Astrocyte (in vitro differentiated cells and primary cell): ENCODE data around the gene MLPH. TPM values are rescaled to one million over a fixed set of nuclear protein-coding genes. Genes with fewer than 3 reads are reported as not detected.

ENCODE experiments used
- DNase-seq: peaks from one replicate; pipeline ENCODE4 v3.0.0-alpha.2; 2010; ENCODE audit warnings: low read depth
- FAIRE-seq: peaks from 2 replicates; lab custom pipeline; 2011; peaks lifted over from hg19 to GRCh38; lab: Jason Lieb, UNC
- H2AFZ ChIP-seq: 2 replicates; pipeline ENCODE4 v1.6.0; 2012; ENCODE audit warnings: low read depth, low read length, inconsistent platforms
- H3K27ac ChIP-seq: 2 replicates; pipeline ENCODE4 v1.5.1; 2011; ENCODE audit warnings: low read depth, low read length, inconsistent platforms
- H3K27me3 ChIP-seq: 2 replicates; pipeline ENCODE4 v1.6.0; 2011; ENCODE audit warnings: low read length, inconsistent platforms; ENCODE audit not compliant: insufficient read depth
- H3K36me3 ChIP-seq: 2 replicates; pipeline ENCODE4 v1.5.1; 2011; ENCODE audit warnings: low read length, inconsistent platforms; ENCODE audit not compliant: insufficient read depth
- H3K4me1 ChIP-seq: 2 replicates; pipeline ENCODE4 v1.5.1; 2011; ENCODE audit warnings: low read length, inconsistent platforms; ENCODE audit not compliant: insufficient read depth
- H3K4me2 ChIP-seq: 2 replicates; pipeline ENCODE4 v1.6.0; 2012; ENCODE audit warnings: low read length, inconsistent platforms
- H3K4me3 ChIP-seq: 2 replicates; pipeline ENCODE4 v1.5.1; 2011; ENCODE audit warnings: low read depth, mild to moderate bottlenecking, low read length, inconsistent platforms; ENCODE audit not compliant: insufficient read depth
- H3K79me2 ChIP-seq: 2 replicates; pipeline ENCODE4 v1.6.0; 2012; ENCODE audit warnings: mild to moderate bottlenecking, low read length, inconsistent platforms; ENCODE audit not compliant: insufficient read depth
- H3K9ac ChIP-seq: 2 replicates; pipeline ENCODE4 v1.6.0; 2012; ENCODE audit warnings: mild to moderate bottlenecking, low read length, inconsistent platforms
- H3K9me3 ChIP-seq: 2 replicates; pipeline ENCODE4 v1.5.1; 2012; ENCODE audit warnings: low read depth, mild to moderate bottlenecking, low read length, inconsistent platforms; ENCODE audit not compliant: insufficient read depth
- H4K20me1 ChIP-seq: 2 replicates; pipeline ENCODE4 v1.6.0; 2012; ENCODE audit warnings: low read length, inconsistent platforms; ENCODE audit not compliant: insufficient read depth
- H3K27ac Mint-ChIP-seq: one replicate; pipeline ENCODE4 v1.8.0; 2021; ENCODE audit warnings: mild to moderate bottlenecking, mixed read lengths; ENCODE audit not compliant: unreplicated experiment
- H3K27me3 Mint-ChIP-seq: one replicate; pipeline ENCODE4 v1.8.0; 2021; ENCODE audit warnings: low read depth, mixed read lengths; ENCODE audit not compliant: unreplicated experiment
- H3K36me3 Mint-ChIP-seq: one replicate; pipeline ENCODE4 v1.8.0; 2021; ENCODE audit warnings: low read depth, mixed read lengths; ENCODE audit not compliant: unreplicated experiment
- H3K4me1 Mint-ChIP-seq: one replicate; pipeline ENCODE4 v1.8.0; 2021; ENCODE audit warnings: low read depth, mixed read lengths; ENCODE audit not compliant: unreplicated experiment
- H3K4me3 Mint-ChIP-seq: one replicate; pipeline ENCODE4 v1.8.0; 2021; ENCODE audit warnings: mild to moderate bottlenecking, moderate library complexity, mixed read lengths; ENCODE audit not compliant: unreplicated experiment
- H3K9me3 Mint-ChIP-seq: one replicate; pipeline ENCODE4 v1.8.0; 2021; ENCODE audit warnings: mild to moderate bottlenecking, mixed read lengths; ENCODE audit not compliant: unreplicated experiment
- CTCF ChIP-seq: IDR thresholded peaks from 2 replicates; pipeline ENCODE4 v1.5.1; 2011; ENCODE audit warnings: low read depth, mild to moderate bottlenecking, inconsistent platforms, low read length, moderate library complexity; ENCODE audit not compliant: insufficient read depth
- EZH2 ChIP-seq: IDR thresholded peaks from 2 replicates; pipeline ENCODE4 v1.6.1; 2012; ENCODE audit warnings: mild to moderate bottlenecking, low read length, inconsistent platforms; ENCODE audit not compliant: insufficient read depth
- total RNA-seq: library from RNA; stranded (reverse); gene quantifications from 2 replicates; pipeline ENCODE4 v1.2.1, GENCODE V29; 2021

The MLPH gene
- total RNA-seq, 1 donor from 2014 or later, result 14.2 TPM

GRCh38 chr2:237598468-237599208 lies 111.6 kb downstream of the MLPH start:
- no peaks in the 10 kb centered on the region for H4K20me1 ChIP-seq
- H3K27ac Mint-ChIP-seq, result no peak overlapping the region
- no peaks in the 10 kb centered on the region for H3K79me2 ChIP-seq
- H3K4me3 ChIP-seq, result no peak overlapping the region
- TF ChIP-seq CTCF (no peak), EZH2 (no peak)
- H3K4me2 ChIP-seq, result no peak overlapping the region
- no peak overlapping the region for H3K4me3 Mint-ChIP-seq
- peaks cover 3% of the 10 kb centered on the region for H3K36me3 Mint-ChIP-seq
- H3K9ac ChIP-seq, result no peak overlapping the region
- H2AFZ ChIP-seq, result no peak overlapping the region
- H3K27me3 Mint-ChIP-seq, result peaks cover 22% of the 10 kb centered on the region
- H3K27me3 ChIP-seq, result no peaks in the 10 kb centered on the region
- FAIRE-seq, result no peak
- H3K9me3 ChIP-seq, result no peaks in the 10 kb centered on the region
- DNase-seq, result no peak
- H3K9me3 Mint-ChIP-seq, result no peaks in the 10 kb centered on the region
- H3K4me1 ChIP-seq, result peaks cover 14% of the 10 kb centered on the region
- H3K27ac ChIP-seq, result no peak overlapping the region
- peaks cover 9% of the 10 kb centered on the region for H3K4me1 Mint-ChIP-seq
- H3K36me3 ChIP-seq, result no peaks in the 10 kb centered on the region

GRCh38 chr2:237599465-237600110 lies 112.5 kb downstream of the MLPH start:
- Histone ChIP-seq H3K36me3 (no peaks in the 10 kb centered on the region), H3K4me2 (peak overlapping the region; percentile 38)

More at GRCh38 chr2:237599465-237600110, 112.5 kb downstream of the MLPH start:
- Histone ChIP-seq H4K20me1 (no peaks in the 10 kb centered on the region), H3K27ac (no peak overlapping the region), H2AFZ (peak overlapping the region; percentile 69), H3K4me3 (no peak overlapping the region), H3K9ac (peak overlapping the region; percentile 33), H3K79me2 (no peaks in the 10 kb centered on the region), H3K27me3 (no peaks in the 10 kb centered on the region), H3K9me3 (no peaks in the 10 kb centered on the region), H3K4me1 (peaks cover 12% of the 10 kb centered on the region)
- Mint-ChIP-seq H3K27ac (no peak overlapping the region), H3K36me3 (peaks cover 3% of the 10 kb centered on the region), H3K4me3 (no peak overlapping the region), H3K9me3 (no peaks in the 10 kb centered on the region), H3K27me3 (peaks cover 22% of the 10 kb centered on the region), H3K4me1 (peaks cover 6% of the 10 kb centered on the region)
- DNase-seq (no peak), FAIRE-seq (no peak)
- no peak for TF ChIP-seq CTCF
- TF ChIP-seq EZH2, result no peak
